ENCODE data around the gene KCTD16. TPM values are rescaled to one million over a fixed set of nuclear protein-coding genes. Genes with fewer than 3 reads are reported as not detected.

Gene KCTD16
- total RNA-seq, 1 donor from 2014 or later = 0.64 TPM

DNA sequence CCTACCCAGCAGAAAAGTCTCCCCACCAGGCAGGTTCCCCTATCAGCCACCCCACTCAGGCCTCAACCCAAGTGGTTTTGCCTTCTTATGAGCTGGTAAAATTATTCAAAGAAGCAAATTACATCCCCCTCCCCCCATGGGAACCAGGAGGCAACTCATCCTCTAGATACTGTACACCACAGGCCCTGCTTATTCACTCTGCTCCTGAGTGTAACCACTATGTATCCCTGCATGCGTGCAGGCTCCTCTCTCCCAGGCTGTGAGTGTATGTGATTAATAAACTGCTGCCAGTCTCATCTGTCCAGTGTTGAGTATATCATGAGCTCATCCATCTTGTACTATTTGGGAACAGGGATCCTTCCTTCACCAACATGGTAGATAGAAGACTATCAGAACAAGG, 8.6 kb downstream of the KCTD16 start:
- Histone ChIP-seq H3K9me3 (no peaks in the 10 kb centered on the region), H3K4me3 (no peak overlapping the region), H3K27ac (no peak overlapping the region), H3K4me1 (no peaks in the 10 kb centered on the region), H3K36me3 (no peaks in the 10 kb centered on the region), H3K27me3 (no peaks in the 10 kb centered on the region)
- intact Hi-C loops (cut with DNase I) = no loop called here
- TF ChIP-seq CTCF (IDR thresholded peaks at IDR 0.05) = no peak
- no peak for DNase-seq (ENCODE audit: low spot score in 2 of 2)

DNA sequence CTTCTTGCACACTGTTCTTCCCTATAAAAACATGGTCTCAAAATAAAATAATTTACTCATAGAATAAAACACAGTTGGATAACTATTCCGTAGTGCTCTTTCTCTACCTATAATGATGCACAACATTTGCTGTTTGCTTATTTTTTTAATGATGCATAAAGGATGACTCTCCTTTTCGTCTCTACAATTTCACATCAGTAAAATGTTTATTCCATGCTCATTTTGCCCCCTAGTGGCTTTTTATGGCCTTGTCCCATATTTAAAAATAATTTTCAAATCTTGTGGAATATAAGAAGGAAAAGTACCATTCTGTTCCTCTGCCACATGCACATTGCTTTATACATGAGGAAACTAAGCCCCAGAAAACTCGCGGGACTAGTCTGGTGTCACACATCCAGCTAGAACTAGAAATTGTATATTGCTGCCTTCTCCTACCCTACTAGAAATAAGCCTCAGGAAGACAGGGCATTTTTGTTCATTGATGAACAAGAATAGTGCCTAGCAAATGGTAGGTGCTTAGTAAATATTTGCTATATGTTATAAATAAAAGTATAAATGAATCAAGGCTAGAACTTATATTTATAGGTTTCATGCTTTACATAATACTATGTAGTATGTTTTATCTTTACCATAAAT, 12.7 kb downstream of the KCTD16 start:
- DNase-seq (ENCODE audit: low spot score in 2 of 2) = no peak
- Histone ChIP-seq H3K36me3 (no peaks in the 10 kb centered on the region), H3K27me3 (no peaks in the 10 kb centered on the region), H3K4me3 (no peak overlapping the region), H3K9me3 (no peaks in the 10 kb centered on the region), H3K4me1 (peaks cover 0 to 2% of the 10 kb centered on the region in 2 donors), H3K27ac (no peak overlapping the region)
- intact Hi-C loops (cut with DNase I) = loop anchor here (10.0 kb wide), 1 partner anchor 1259 kb away; no protein-coding TSS in a partner anchor
- TF ChIP-seq CTCF (IDR thresholded peaks at IDR 0.05) = peak; percentile 11 to 66 (median 48)

DNA sequence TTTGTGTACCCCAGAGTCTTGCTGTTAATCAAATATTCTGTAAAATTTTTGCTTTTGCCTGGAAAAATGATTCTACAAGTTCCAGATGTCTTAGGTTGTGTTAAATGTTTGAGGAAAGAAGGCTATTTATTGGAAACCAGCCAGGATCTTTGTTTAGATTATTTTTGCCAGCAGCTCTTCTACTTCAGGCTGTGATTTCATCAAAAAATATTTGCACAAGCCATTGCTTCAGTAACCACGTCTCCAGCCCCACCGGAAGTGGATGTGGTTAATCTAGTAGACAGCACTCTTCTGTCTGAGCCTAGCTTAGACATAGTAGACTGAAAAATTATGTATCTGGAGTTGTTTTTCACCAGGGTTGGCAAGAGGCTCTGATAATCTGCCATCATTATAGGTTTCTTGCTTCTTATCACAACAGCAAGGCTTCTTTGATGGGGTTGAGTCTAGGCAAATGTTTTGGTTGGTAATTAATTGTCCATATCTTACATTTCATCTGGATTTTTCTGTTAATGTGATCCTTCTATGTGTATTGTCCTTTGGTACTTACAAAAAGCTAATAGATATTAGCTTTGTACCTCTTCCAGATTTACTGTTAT, 17.1 kb downstream of the KCTD16 start:
- peak; percentile 9 to 67 for DNase-seq (ENCODE audit: low spot score in 2 of 2)
- Histone ChIP-seq H3K27me3 (no peaks in the 10 kb centered on the region), H3K4me3 (no peak overlapping the region), H3K9me3 (no peaks in the 10 kb centered on the region), H3K36me3 (no peaks in the 10 kb centered on the region), H3K27ac (no peak overlapping the region), H3K4me1 (peaks cover 0 to 2% of the 10 kb centered on the region in 2 donors)
- intact Hi-C loops (cut with DNase I) = loop anchor here (10.0 kb wide), 1 partner anchor 1263 kb away; no protein-coding TSS in a partner anchor
- no peak for TF ChIP-seq CTCF (IDR thresholded peaks at IDR 0.05)

GRCh38 chr5:144189800-144190429, 19.2 kb downstream of the KCTD16 start:
- H3K27ac ChIP-seq = no peak overlapping the region
- peaks cover 0 to 2% of the 10 kb centered on the region in 2 donors for H3K4me1 ChIP-seq
- peak in 1 of 2 donors; percentile 10 for DNase-seq (ENCODE audit: low spot score in 2 of 2)
- TF ChIP-seq CTCF (IDR thresholded peaks at IDR 0.05) = no peak
- no peaks in the 10 kb centered on the region for H3K36me3 ChIP-seq
- intact Hi-C loops (cut with DNase I) = loop anchor here (10.0 kb wide), 1 partner anchor 1265 kb away; no protein-coding TSS in a partner anchor
- H3K27me3 ChIP-seq = no peaks in the 10 kb centered on the region
- H3K4me3 ChIP-seq = no peak overlapping the region
- H3K9me3 ChIP-seq = no peaks in the 10 kb centered on the region

DNA sequence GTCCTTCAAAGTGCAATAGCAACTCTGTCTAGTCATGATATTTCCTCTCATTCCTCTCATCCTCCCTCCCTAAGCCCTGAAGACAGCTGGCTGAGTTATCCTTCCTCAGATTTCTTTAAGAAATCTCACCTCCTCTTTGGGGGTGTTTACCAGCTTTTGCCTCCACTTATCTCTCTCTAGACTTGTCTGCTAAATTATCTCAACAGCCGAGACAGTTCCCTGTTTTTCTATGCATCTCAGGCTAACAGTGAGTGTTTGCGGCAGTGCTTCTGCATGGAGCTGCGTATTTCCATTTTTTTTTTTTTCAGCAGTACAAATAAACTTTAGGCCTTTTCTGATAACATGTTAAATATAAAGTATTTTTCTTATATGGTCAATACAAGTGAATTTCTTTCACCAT, 20.9 kb downstream of the KCTD16 start:
- Histone ChIP-seq H3K27me3 (no peaks in the 10 kb centered on the region), H3K4me3 (peak overlapping the region in 1 of 2 donors; percentile 9)

More for the DNA sequence above, 20.9 kb downstream of the KCTD16 start:
- Histone ChIP-seq H3K4me1 (peaks cover 0 to 2% of the 10 kb centered on the region in 2 donors), H3K9me3 (no peaks in the 10 kb centered on the region), H3K27ac (no peak overlapping the region), H3K36me3 (no peaks in the 10 kb centered on the region)
- intact Hi-C loops (cut with DNase I) = no loop called here
- TF ChIP-seq CTCF (IDR thresholded peaks at IDR 0.05) = no peak
- no peak for DNase-seq (ENCODE audit: low spot score in 2 of 2)
